Globus pallidus (tissue), 1 donor: ENCODE data around the gene ADORA1.

Experiments used
- DNase-seq: peaks from one replicate; pipeline ENCODE4 v3.0.0-alpha.2; 2015; ENCODE audit warnings: low spot score

Gene ADORA1

GRCh38 chr1:203173011-203173555, 45.6 kb downstream of the ADORA1 start:
- no peak for DNase-seq

- no peak for DNase-seq
These were observed 46.0 kb downstream of the ADORA1 start for GRCh38 chr1:203173566-203173965.

GRCh38 chr1:203174324-203174985, 46.9 kb downstream of the ADORA1 start:
- DNase-seq: no peak

GRCh38 chr1:203175237-203175826, 47.8 kb downstream of the ADORA1 start, which contains the start of gene MYBPH:
MYBPH (minus strand) TSS chr1:203175826; CDS start chr1:203175755, 71 bp downstream.
- DNase-seq: no peak

GRCh38 chr1:203175827-203176241, 48.3 kb downstream of the ADORA1 start:
- DNase-seq: peak; percentile 65

GRCh38 chr1:203176273-203177035, 48.9 kb downstream of the ADORA1 start:
- DNase-seq: no peak

GRCh38 chr1:203177036-203177405, 49.5 kb downstream of the ADORA1 start:
- no peak for DNase-seq

- no peak for DNase-seq
These were observed 50.0 kb downstream of the ADORA1 start for GRCh38 chr1:203177470-203178039.

- no peak for DNase-seq
These were observed 50.6 kb downstream of the ADORA1 start for GRCh38 chr1:203178083-203178482.

- DNase-seq: no peak
These were observed 51.5 kb downstream of the ADORA1 start for GRCh38 chr1:203178821-203179666.

- no peak for DNase-seq
These were observed 52.1 kb downstream of the ADORA1 start for GRCh38 chr1:203179667-203180005.

- DNase-seq: no peak
These were observed 53.2 kb downstream of the ADORA1 start for GRCh38 chr1:203180611-203181330.

GRCh38 chr1:203181586-203182386, 54.3 kb downstream of the ADORA1 start:
- no peak for DNase-seq

GRCh38 chr1:203182387-203182953, 54.9 kb downstream of the ADORA1 start:
- no peak for DNase-seq

- no peak for DNase-seq
These were observed 56.3 kb downstream of the ADORA1 start for GRCh38 chr1:203183828-203184227.

- DNase-seq: no peak
These were observed 56.9 kb downstream of the ADORA1 start for GRCh38 chr1:203184467-203184866.

- no peak for DNase-seq
These were observed 57.5 kb downstream of the ADORA1 start for GRCh38 chr1:203185061-203185461.

GRCh38 chr1:203185585-203185984, 58.1 kb downstream of the ADORA1 start:
- DNase-seq: no peak

GRCh38 chr1:203186091-203186445, 58.5 kb downstream of the ADORA1 start:
- no peak for DNase-seq
